BE2C (cell line): Measurements from ENCODE around the gene SLC25A43.

Source experiments
- DNase-seq: peaks from one replicate; pipeline ENCODE4 v3.0.0-alpha.2; 2020
- H3K27me3 ChIP-seq: fragments of 250-450 bp; sonication (Bioruptor Pico); 2 replicates; pipeline ENCODE4 v1.5.1; 2020; ENCODE audit warnings: mild to moderate bottlenecking
- H3K36me3 ChIP-seq: fragments of 250-450 bp; sonication (Bioruptor Pico); 2 replicates; pipeline ENCODE4 v1.5.1; 2020; ENCODE audit warnings: mild to moderate bottlenecking
- H3K4me1 ChIP-seq: fragments of 250-450 bp; sonication (Bioruptor Pico); 2 replicates; pipeline ENCODE4 v1.5.1; 2020
- H3K4me3 ChIP-seq: 2 replicates; pipeline ENCODE4 v1.5.1; 2011; ENCODE audit warnings: low read depth, low read length
- H3K9me3 ChIP-seq: fragments of 250-450 bp; sonication (Bioruptor Pico); 2 replicates; pipeline ENCODE4 v1.5.1; 2020
- TF ChIP-seq, protein P1 (sequence below): IDR thresholded peaks from 2 replicates; pipeline ENCODE4 v1.5.1; 2012; ENCODE audit warnings: mild to moderate bottlenecking, low read depth, low read length

The SLC25A43 gene

GRCh38 chrX:119500061-119500800 lies 101.1 kb downstream of the SLC25A43 start:
- DNase-seq, result no peak
- H3K9me3 ChIP-seq, result no peaks in the 10 kb centered on the region
- H3K4me1 ChIP-seq, result no peaks in the 10 kb centered on the region
- TF ChIP-seq, protein P1, sequence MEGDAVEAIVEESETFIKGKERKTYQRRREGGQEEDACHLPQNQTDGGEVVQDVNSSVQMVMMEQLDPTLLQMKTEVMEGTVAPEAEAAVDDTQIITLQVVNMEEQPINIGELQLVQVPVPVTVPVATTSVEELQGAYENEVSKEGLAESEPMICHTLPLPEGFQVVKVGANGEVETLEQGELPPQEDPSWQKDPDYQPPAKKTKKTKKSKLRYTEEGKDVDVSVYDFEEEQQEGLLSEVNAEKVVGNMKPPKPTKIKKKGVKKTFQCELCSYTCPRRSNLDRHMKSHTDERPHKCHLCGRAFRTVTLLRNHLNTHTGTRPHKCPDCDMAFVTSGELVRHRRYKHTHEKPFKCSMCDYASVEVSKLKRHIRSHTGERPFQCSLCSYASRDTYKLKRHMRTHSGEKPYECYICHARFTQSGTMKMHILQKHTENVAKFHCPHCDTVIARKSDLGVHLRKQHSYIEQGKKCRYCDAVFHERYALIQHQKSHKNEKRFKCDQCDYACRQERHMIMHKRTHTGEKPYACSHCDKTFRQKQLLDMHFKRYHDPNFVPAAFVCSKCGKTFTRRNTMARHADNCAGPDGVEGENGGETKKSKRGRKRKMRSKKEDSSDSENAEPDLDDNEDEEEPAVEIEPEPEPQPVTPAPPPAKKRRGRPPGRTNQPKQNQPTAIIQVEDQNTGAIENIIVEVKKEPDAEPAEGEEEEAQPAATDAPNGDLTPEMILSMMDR, result no peak
- no peak overlapping the region for H3K4me3 ChIP-seq
- no peaks in the 10 kb centered on the region for H3K27me3 ChIP-seq
- no peaks in the 10 kb centered on the region for H3K36me3 ChIP-seq

- H3K4me3 ChIP-seq, result no peak overlapping the region
- H3K9me3 ChIP-seq, result no peaks in the 10 kb centered on the region
- TF ChIP-seq, protein P1, result no peak
- H3K4me1 ChIP-seq, result no peaks in the 10 kb centered on the region
- no peaks in the 10 kb centered on the region for H3K27me3 ChIP-seq
- no peaks in the 10 kb centered on the region for H3K36me3 ChIP-seq
- no peak for DNase-seq
These were observed 102.5 kb downstream of the SLC25A43 start for GRCh38 chrX:119501511-119502148.

DNA sequence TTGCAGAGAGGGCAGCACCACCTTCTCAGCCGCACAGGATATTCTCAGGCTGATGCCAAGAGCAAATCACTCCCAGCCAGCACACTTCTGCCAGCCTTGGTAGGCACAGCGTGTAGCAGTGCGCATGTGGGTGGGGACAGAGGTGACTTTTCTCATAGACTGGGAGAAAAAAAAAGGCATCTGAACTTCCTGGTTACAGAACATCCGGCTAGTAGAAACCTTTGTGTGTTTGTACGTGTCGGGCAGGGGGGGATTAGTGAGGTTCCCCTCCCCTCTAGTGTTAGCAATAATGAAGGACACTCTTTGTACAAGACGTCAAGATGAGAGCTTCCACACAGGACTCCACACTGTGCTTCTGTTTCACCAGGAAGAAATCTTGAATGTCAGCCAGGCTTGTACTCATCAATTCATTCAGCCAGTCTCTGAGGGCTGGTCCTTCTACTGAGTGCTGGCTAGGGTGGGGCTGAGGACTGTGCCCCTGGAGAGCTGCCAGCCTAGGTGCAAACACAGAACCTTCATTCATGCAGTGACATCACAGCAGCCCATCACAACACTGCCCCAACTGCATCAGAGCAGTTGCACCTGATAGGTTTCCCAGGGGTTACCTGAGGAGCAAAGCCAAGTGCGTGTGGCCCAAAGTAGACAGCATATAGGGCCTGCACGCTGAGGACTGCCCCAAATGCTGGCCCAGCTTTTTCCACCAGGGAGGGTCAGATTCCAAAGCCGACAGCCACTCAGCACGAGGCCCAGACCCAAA lies 103.8 kb downstream of the SLC25A43 start:
- Histone ChIP-seq H3K27me3 (no peaks in the 10 kb centered on the region), H3K36me3 (no peaks in the 10 kb centered on the region), H3K4me1 (no peaks in the 10 kb centered on the region), H3K4me3 (no peak overlapping the region), H3K9me3 (no peaks in the 10 kb centered on the region)
- no peak for DNase-seq
- TF ChIP-seq, protein P1, result no peak

DNA sequence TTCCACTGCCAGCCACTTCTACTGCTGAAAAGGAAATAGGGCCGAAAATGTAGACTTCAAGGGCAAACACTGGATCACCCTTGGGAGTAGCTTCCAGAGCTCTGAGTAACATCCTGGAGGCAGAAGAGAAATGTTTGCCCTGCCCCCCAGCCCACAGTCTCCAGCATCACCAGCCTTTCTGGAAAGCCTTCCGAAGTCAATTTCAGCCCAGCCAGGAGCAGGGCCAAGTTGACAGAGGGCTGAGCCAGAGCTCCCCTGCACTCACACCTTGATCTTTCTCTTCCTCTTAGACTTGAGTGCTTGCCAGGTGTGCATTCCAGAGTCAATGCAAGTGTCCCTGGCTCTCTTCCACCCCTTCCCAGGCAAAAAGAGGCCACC lies 104.3 kb downstream of the SLC25A43 start:
- no peak for DNase-seq
- H3K27me3 ChIP-seq, result no peaks in the 10 kb centered on the region
- no peaks in the 10 kb centered on the region for H3K9me3 ChIP-seq
- H3K4me3 ChIP-seq, result no peak overlapping the region
- no peaks in the 10 kb centered on the region for H3K4me1 ChIP-seq
- no peaks in the 10 kb centered on the region for H3K36me3 ChIP-seq
- TF ChIP-seq, protein P1, result no peak
